GM12864 (cell line): ENCODE measurements around the gene HLA-DRB1.

Experiments
- DNase-seq: peaks from one replicate; pipeline ENCODE4 v3.0.0-alpha.2; 2011; ENCODE audit warnings: low read depth
- H3K4me3 ChIP-seq: 2 replicates; pipeline ENCODE4 v1.5.1; 2011; ENCODE audit warnings: mild to moderate bottlenecking, low read depth, low read length, control low read depth
- CTCF ChIP-seq: IDR thresholded peaks from 2 replicates; pipeline ENCODE4 v1.5.1; 2011; ENCODE audit warnings: low read depth, mild to moderate bottlenecking, moderate library complexity, low read length, control low read depth, inconsistent platforms; ENCODE audit errors: missing control alignments

Gene HLA-DRB1

GRCh38 chr6:32615885-32616532 lies 26.4 kb upstream of the HLA-DRB1 start:
- H3K4me3 ChIP-seq, result no peak overlapping the region
- DNase-seq, result no peak
- TF ChIP-seq CTCF, result no peak

- H3K4me3 ChIP-seq, result no peak overlapping the region
- no peak for DNase-seq
- TF ChIP-seq CTCF, result no peak
Measured at GRCh38 chr6:32614366-32615081, 24.9 kb upstream of the HLA-DRB1 start.

- TF ChIP-seq CTCF, result no peak
- DNase-seq, result no peak
- H3K4me3 ChIP-seq, result no peak overlapping the region
Measured at GRCh38 chr6:32613475-32613874, 23.8 kb upstream of the HLA-DRB1 start.

GRCh38 chr6:32610682-32611296 lies 21.1 kb upstream of the HLA-DRB1 start:
- H3K4me3 ChIP-seq, result no peak overlapping the region; the same call in 1 of the 2 replicates
- no peak for TF ChIP-seq CTCF
- DNase-seq, result no peak

- DNase-seq, result peak; percentile 97
- TF ChIP-seq CTCF, result no peak
- H3K4me3 ChIP-seq, result peak overlapping the region; percentile 33; the same call in 1 of the 2 replicates
Measured at GRCh38 chr6:32609731-32610640, 20.3 kb upstream of the HLA-DRB1 start.

GRCh38 chr6:32609391-32609730 lies 19.7 kb upstream of the HLA-DRB1 start:
- peak overlapping the region; percentile 33; the same call in 1 of the 2 replicates for H3K4me3 ChIP-seq
- TF ChIP-seq CTCF, result no peak
- DNase-seq, result no peak
